Fibroblast of villous mesenchyme (primary cell): ENCODE measurements around the gene EDC3. TPM values are rescaled to one million over a fixed set of nuclear protein-coding genes. Genes with fewer than 3 reads are reported as not detected.

Source experiments
- DNase-seq: peaks from one replicate; pipeline ENCODE4 v3.0.0-alpha.2; 2010; ENCODE audit warnings: low read depth
- H3K4me3 ChIP-seq: 2 replicates; pipeline ENCODE4 v1.5.1; 2011; ENCODE audit warnings: low read depth, mild to moderate bottlenecking, low read length
- total RNA-seq: library from RNA; depleted of rRNA; stranded (reverse); fragments of >200 nt; gene quantifications from 2 replicates; pipeline ENCODE4 v1.2.3, GENCODE V29; 2012
- TF ChIP-seq, protein P1 (sequence below): IDR thresholded peaks from 2 replicates; pipeline ENCODE4 v1.5.1; 2012; ENCODE audit warnings: low read depth, mild to moderate bottlenecking, low read length; ENCODE audit not compliant: insufficient read depth

EDC3 gene
- total RNA-seq, 1 donor = 11.7 TPM

GRCh38 chr15:74642348-74642733, 53.5 kb downstream of the EDC3 start:
- DNase-seq = no peak
- TF ChIP-seq, protein P1, sequence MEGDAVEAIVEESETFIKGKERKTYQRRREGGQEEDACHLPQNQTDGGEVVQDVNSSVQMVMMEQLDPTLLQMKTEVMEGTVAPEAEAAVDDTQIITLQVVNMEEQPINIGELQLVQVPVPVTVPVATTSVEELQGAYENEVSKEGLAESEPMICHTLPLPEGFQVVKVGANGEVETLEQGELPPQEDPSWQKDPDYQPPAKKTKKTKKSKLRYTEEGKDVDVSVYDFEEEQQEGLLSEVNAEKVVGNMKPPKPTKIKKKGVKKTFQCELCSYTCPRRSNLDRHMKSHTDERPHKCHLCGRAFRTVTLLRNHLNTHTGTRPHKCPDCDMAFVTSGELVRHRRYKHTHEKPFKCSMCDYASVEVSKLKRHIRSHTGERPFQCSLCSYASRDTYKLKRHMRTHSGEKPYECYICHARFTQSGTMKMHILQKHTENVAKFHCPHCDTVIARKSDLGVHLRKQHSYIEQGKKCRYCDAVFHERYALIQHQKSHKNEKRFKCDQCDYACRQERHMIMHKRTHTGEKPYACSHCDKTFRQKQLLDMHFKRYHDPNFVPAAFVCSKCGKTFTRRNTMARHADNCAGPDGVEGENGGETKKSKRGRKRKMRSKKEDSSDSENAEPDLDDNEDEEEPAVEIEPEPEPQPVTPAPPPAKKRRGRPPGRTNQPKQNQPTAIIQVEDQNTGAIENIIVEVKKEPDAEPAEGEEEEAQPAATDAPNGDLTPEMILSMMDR = no peak
- no peak overlapping the region for H3K4me3 ChIP-seq

DNA sequence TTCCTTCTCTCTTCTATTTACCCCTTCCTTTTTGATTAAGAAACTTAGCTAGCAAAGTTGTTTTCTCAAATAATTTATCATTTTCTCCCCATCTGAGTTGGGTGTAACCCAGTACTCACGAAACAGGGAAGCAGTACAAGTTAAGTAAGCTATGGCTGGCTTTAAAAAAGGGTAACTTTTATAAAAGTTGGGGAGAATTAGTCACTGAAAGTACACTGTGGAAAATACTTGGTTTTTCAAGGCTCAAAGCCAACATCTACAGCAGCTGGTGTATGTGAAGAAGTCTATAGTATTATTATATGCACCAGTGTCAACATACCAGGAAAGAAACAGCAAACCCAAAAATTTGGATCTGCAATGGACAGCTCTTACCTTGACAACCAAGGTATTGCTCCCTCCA, 54.7 kb downstream of the EDC3 start:
- no peak overlapping the region for H3K4me3 ChIP-seq
- TF ChIP-seq, protein P1 = no peak
- no peak for DNase-seq

DNA sequence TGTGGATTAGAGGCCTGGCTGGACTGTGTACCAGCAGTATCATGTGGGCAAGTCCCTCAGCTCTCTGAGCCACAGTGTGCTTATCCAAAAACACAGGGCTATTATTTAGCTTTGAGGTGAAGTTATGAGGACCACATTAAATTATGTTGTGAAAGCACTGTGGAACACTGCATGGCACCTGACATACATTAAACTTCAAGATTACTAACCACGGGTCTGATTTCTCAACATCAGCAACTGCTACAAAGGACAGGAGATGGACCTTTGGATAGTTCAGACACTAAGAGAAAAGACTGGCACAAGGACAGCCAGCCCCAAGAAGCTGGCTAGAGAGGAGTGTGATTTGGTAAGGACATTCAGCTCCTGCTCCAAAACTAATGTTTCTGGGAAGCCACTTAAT, 58.8 kb downstream of the EDC3 start:
- H3K4me3 ChIP-seq = no peak overlapping the region
- no peak for DNase-seq
- TF ChIP-seq, protein P1 = no peak

- peak; percentile 58 for DNase-seq
- H3K4me3 ChIP-seq = no peak overlapping the region
- TF ChIP-seq, protein P1 = peak; percentile 90
These were observed 60.6 kb downstream of the EDC3 start for GRCh38 chr15:74635228-74635627.

GRCh38 chr15:74633781-74634180, 62.0 kb downstream of the EDC3 start:
- TF ChIP-seq, protein P1 = no peak
- DNase-seq = no peak
- H3K4me3 ChIP-seq = no peak overlapping the region

DNA sequence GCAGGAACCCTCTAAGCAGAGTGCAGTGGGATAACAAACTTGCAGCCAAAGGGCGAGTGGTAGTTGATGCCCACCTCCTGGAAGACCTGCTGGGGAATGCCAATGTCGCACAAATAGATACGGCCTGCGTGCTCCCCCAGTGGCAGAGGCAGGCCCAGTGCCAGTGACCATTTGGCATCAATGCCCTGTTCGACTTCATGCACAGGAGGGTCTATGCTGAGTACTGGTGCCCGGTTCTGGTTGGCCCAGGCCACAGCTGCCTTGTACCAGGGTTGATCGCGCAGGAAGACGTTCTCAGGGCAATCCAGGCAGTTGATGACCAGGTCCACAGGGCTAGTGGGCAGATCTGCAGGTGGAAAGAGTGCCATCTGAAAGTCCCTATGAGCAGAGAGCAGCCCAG, 63.2 kb downstream of the EDC3 start:
- no peak for DNase-seq
- no peak overlapping the region for H3K4me3 ChIP-seq
- TF ChIP-seq, protein P1 = no peak

GRCh38 chr15:74631935-74632560, 63.8 kb downstream of the EDC3 start:
- TF ChIP-seq, protein P1 = peak; percentile 92
- DNase-seq = peak; percentile 44

More at GRCh38 chr15:74631935-74632560, 63.8 kb downstream of the EDC3 start:
- H3K4me3 ChIP-seq = no peak overlapping the region
